Transverse colon (tissue), 4 donors: ENCODE measurements around the gene RAI2. TPM values are rescaled to one million over a fixed set of nuclear protein-coding genes. Genes with fewer than 3 reads are reported as not detected.

Experiments used
- DNase-seq: peaks from one replicate; pipeline ENCODE4 v3.0.0-alpha.2; 2019
- H3K27ac ChIP-seq, 4 donors: fragments of 200-600 bp; sonication (generic); 2 replicates each; pipeline ENCODE4 v1.5.1; 2016 to 2018; ENCODE audit warnings: inconsistent platforms in 4 of 4
- H3K27me3 ChIP-seq: fragments of 200-600 bp; sonication (generic); 2 replicates; pipeline ENCODE4 v1.5.1; 2017; ENCODE audit warnings: inconsistent platforms
- H3K36me3 ChIP-seq, 4 donors: fragments of 200-600 bp; sonication (generic); 2 replicates each; pipeline ENCODE4 v1.5.1; 2017 to 2019; ENCODE audit warnings: inconsistent platforms in 4 of 4
- H3K4me1 ChIP-seq, 4 donors: fragments of 200-600 bp; sonication (generic); 2 replicates each; pipeline ENCODE4 v1.5.1; 2017 to 2020; ENCODE audit warnings: inconsistent platforms in 4 of 4
- H3K4me3 ChIP-seq, 4 donors: fragments of 200-600 bp; sonication (generic); 1 replicate in 1 of 4; 2 replicates in 3 of 4; pipeline versions ENCODE4 v1.5.1 to v1.6.1; 2017 to 2019; ENCODE audit warnings: inconsistent platforms in 4 of 4
- H3K9me3 ChIP-seq, 2 donors: fragments of 200-600 bp; sonication (generic); 2 replicates each; pipeline ENCODE4 v1.5.1; 2017 to 2019; ENCODE audit warnings: inconsistent platforms in 2 of 2
- CTCF ChIP-seq, 5 experiments: fragments of 200-600 bp in 3 of 5; fragments of 450-650 bp in 2 of 5; sonication (generic) in 3 of 5; IDR thresholded peaks; 1 replicate in 2 of 5; 2 replicates in 3 of 5; pipeline ENCODE4 v1.5.1; 2016 to 2017; ENCODE audit warnings: antibody characterized with exemption in 5 of 5, inconsistent platforms in 3 of 5, mild to moderate bottlenecking in 2 of 5, moderate library complexity in 1 of 5
- EP300 ChIP-seq: sonication (generic); formaldehyde crosslinking; IDR thresholded peaks from one replicate; pipeline ENCODE4 v1.6.1; 2017; ENCODE audit warnings: antibody characterized with exemption, low read depth
- POLR2A ChIP-seq: fragments of 450-650 bp; IDR thresholded peaks from one replicate; pipeline ENCODE4 v1.6.1; 2016; ENCODE audit warnings: antibody characterized with exemption, mild to moderate bottlenecking, moderate library complexity
- POLR2AphosphoS5 ChIP-seq, 3 donors: sonication (generic); formaldehyde crosslinking; IDR thresholded peaks; one replicate each; pipeline ENCODE4 v1.6.1; 2016; ENCODE audit warnings: antibody characterized with exemption in 3 of 3
- WGBS, 2 donors: methylation state at CpG; one replicate each; pipeline ENCODE4 v1.1.5; 2018; ENCODE audit warnings: low coverage in 1 of 2; 5-methylcytosine and 5-hydroxymethylcytosine counted together
- in situ Hi-C, 4 donors: fragments of 200-750 bp; cut with MboI; loops; one replicate each; pipeline versions ENCODE4 v1.15.0 to v1.15.1; 2017; ENCODE audit warnings: low sequenced_read_pairs in 3 of 4, low pct_ligation_motif_present in 1 of 4, low pct_unique_long_range_greater_than_20kb in 1 of 4
- intact Hi-C: fragments of 100-400 bp; cut with DNase I; formaldehyde crosslinking; loops from one replicate; pipeline ENCODE4 v1.15.1; 2023; ENCODE audit warnings: low total_unique reads
- total RNA-seq, 4 donors: library from RNA; depleted of rRNA; stranded (reverse); fragments of >200 nt; gene quantifications; one replicate each; pipeline ENCODE4 v1.1.0, GENCODE V29; 2016

Gene RAI2
- total RNA-seq: 10 to 100 TPM in 2 of 4 donors, 1 to 10 TPM in 2; 4.0 to 16.5 (median 11.0) TPM

GRCh38 chrX:17860811-17861488 is at the start of gene RAI2:
RAI2 (minus strand) TSS chrX:17861298; CDS start chrX:17802010, 59,288 bp downstream.
- 51% methylated on average over 22 of the region's 98 CpGs; no CpG with 5 or more reads in 1 of the 2 donors for WGBS, 2 donors
- Histone ChIP-seq H3K4me3 (peak within 1 kb of the TSS; percentile 34 to 65 (median 42)), H3K4me1 (peaks cover 0 to 3% (median 0%) of the 10 kb centered on the region in 4 donors), H3K9me3 (no peaks in the 10 kb centered on the region), H3K27me3 (peaks cover 20% of the 10 kb centered on the region), H3K36me3 (no peaks in the 10 kb centered on the region), H3K27ac (peak within 1 kb of the TSS; percentile 34 to 70 (median 65))
- DNase-seq: peak; percentile 22
- TF ChIP-seq EP300: no peak
- TF ChIP-seq POLR2AphosphoS5 (IDR thresholded peaks at IDR 0.05): peak in 1 of 3 donors; percentile 49
- TF ChIP-seq CTCF (IDR thresholded peaks at IDR 0.05): no peak
- peak; percentile 21 for TF ChIP-seq POLR2A
- in situ Hi-C loops (no loop called here), intact Hi-C loops (no loop called here)

GRCh38 chrX:17888421-17888820 is 27.3 kb upstream of the RAI2 start:
- intact Hi-C loops: no loop called here

GRCh38 chrX:17882680-17883079 is 21.6 kb upstream of the RAI2 start:
- no peak for DNase-seq
- WGBS, 2 donors: 90% methylated on average over 2 of the region's 2 CpGs; no CpG with 5 or more reads in 1 of the 2 donors
- intact Hi-C loops (loop anchor here (2.0 kb wide), 1 partner anchor 72 kb away; no protein-coding TSS in a partner anchor), in situ Hi-C loops (no loop called here)
- H3K36me3 ChIP-seq: no peaks in the 10 kb centered on the region
- no peaks in the 10 kb centered on the region for H3K27me3 ChIP-seq
- no peak for TF ChIP-seq POLR2AphosphoS5 (IDR thresholded peaks at IDR 0.05)
- TF ChIP-seq CTCF (IDR thresholded peaks at IDR 0.05): no peak
- TF ChIP-seq POLR2A: no peak
- TF ChIP-seq EP300: no peak
- no peaks in the 10 kb centered on the region for H3K9me3 ChIP-seq
- no peak overlapping the region for H3K27ac ChIP-seq
- H3K4me1 ChIP-seq: no peaks in the 10 kb centered on the region
- no peak overlapping the region for H3K4me3 ChIP-seq

More at GRCh38 chrX:17888421-17888820, 27.3 kb upstream of the RAI2 start:
- Histone ChIP-seq H3K9me3 (no peaks in the 10 kb centered on the region), H3K27ac (no peak overlapping the region), H3K36me3 (no peaks in the 10 kb centered on the region), H3K4me3 (no peak overlapping the region), H3K4me1 (no peaks in the 10 kb centered on the region), H3K27me3 (no peaks in the 10 kb centered on the region)
- WGBS, 2 donors: 56 to 90% methylated on average over 1 of the region's 1 CpG
- in situ Hi-C loops: no loop called here
- TF ChIP-seq EP300: no peak
- peak in 1 of 5 experiments; percentile 21 for TF ChIP-seq CTCF (IDR thresholded peaks at IDR 0.05)
- DNase-seq: no peak

GRCh38 chrX:17878028-17878670 is 17.1 kb upstream of the RAI2 start:
- H3K4me3 ChIP-seq: no peak overlapping the region
- no peak for DNase-seq
- H3K27me3 ChIP-seq: no peaks in the 10 kb centered on the region
- no peaks in the 10 kb centered on the region for H3K9me3 ChIP-seq
- in situ Hi-C loops (no loop called here), intact Hi-C loops (no loop called here)
- 59% methylated on average over 2 of the region's 2 CpGs; no CpG with 5 or more reads in 1 of the 2 donors for WGBS, 2 donors
- H3K36me3 ChIP-seq: no peaks in the 10 kb centered on the region
- no peak overlapping the region for H3K27ac ChIP-seq
- no peaks in the 10 kb centered on the region for H3K4me1 ChIP-seq
- no peak for TF ChIP-seq POLR2A
- TF ChIP-seq EP300: no peak
- no peak for TF ChIP-seq POLR2AphosphoS5 (IDR thresholded peaks at IDR 0.05)
- no peak for TF ChIP-seq CTCF (IDR thresholded peaks at IDR 0.05)
